Measurements from ENCODE around the gene PLEKHM2.

PLEKHM2 gene

DNA sequence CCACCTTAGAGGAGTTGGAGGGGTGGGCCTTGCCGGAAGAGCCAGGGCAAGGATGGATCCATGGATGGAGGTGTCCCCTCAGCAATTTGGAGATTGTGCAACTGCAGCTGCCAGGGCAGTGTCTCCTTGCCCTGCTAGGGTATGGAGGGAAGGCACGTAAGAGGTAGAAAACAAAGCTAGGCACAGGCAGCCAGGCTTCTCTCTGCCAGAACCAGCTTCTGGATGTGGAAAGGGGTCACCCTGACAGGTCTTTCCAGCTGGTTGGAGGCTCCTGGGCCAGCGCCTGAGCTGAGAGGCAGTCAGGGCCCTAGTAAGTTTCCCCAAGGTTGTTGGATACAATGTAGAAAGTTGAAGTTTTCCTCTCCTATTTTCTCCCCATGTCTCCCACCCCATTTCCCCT lies 36.7 kb downstream of the PLEKHM2 start:
- peaks cover 67% of the 10 kb centered on the region for H3K36me3 ChIP-seq
- H3K9me3 ChIP-seq (ENCODE audit: severe bottlenecking) = no peaks in the 10 kb centered on the region
- no peak for DNase-seq
- no peaks in the 10 kb centered on the region for H3K27me3 ChIP-seq (ENCODE audit: insufficient read depth, low read depth, severe bottlenecking)
- TF ChIP-seq, protein P1, sequence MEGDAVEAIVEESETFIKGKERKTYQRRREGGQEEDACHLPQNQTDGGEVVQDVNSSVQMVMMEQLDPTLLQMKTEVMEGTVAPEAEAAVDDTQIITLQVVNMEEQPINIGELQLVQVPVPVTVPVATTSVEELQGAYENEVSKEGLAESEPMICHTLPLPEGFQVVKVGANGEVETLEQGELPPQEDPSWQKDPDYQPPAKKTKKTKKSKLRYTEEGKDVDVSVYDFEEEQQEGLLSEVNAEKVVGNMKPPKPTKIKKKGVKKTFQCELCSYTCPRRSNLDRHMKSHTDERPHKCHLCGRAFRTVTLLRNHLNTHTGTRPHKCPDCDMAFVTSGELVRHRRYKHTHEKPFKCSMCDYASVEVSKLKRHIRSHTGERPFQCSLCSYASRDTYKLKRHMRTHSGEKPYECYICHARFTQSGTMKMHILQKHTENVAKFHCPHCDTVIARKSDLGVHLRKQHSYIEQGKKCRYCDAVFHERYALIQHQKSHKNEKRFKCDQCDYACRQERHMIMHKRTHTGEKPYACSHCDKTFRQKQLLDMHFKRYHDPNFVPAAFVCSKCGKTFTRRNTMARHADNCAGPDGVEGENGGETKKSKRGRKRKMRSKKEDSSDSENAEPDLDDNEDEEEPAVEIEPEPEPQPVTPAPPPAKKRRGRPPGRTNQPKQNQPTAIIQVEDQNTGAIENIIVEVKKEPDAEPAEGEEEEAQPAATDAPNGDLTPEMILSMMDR (IDR thresholded peaks at IDR 0.05; ENCODE audit: low read depth, low read length) = no peak
- peak overlapping the region; percentile 93 for H3K27ac ChIP-seq
- H3K4me3 ChIP-seq (ENCODE audit: low read depth, low read length) = no peak overlapping the region

DNA sequence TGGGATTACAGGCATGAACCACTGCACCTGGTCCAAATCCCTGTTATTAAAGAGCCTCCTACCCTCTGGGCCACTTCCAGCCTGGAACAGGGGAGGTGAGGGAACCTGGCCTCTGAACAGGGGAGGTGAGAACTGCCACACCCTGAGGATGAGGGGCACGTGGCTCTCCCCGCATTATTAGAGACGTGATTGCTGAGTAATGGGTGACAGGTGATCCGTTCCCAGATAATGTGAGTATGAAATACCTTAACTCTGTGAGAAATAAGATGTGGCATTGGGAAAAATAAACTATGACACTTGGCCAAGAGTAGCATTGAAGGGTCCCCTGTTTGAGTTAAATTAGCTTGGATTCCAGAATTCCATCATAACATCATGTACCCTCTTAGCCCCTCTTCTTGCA lies 38.3 kb downstream of the PLEKHM2 start:
- H3K9me3 ChIP-seq (ENCODE audit: severe bottlenecking) = no peaks in the 10 kb centered on the region
- H3K27me3 ChIP-seq (ENCODE audit: insufficient read depth, low read depth, severe bottlenecking) = no peaks in the 10 kb centered on the region
- DNase-seq = peak; percentile 22
- TF ChIP-seq, protein P1 (IDR thresholded peaks at IDR 0.05; ENCODE audit: low read depth, low read length) = no peak
- no peak overlapping the region for H3K4me3 ChIP-seq (ENCODE audit: low read depth, low read length)
- H3K27ac ChIP-seq = peak overlapping the region; percentile 93
- peaks cover 68% of the 10 kb centered on the region for H3K36me3 ChIP-seq

DNA sequence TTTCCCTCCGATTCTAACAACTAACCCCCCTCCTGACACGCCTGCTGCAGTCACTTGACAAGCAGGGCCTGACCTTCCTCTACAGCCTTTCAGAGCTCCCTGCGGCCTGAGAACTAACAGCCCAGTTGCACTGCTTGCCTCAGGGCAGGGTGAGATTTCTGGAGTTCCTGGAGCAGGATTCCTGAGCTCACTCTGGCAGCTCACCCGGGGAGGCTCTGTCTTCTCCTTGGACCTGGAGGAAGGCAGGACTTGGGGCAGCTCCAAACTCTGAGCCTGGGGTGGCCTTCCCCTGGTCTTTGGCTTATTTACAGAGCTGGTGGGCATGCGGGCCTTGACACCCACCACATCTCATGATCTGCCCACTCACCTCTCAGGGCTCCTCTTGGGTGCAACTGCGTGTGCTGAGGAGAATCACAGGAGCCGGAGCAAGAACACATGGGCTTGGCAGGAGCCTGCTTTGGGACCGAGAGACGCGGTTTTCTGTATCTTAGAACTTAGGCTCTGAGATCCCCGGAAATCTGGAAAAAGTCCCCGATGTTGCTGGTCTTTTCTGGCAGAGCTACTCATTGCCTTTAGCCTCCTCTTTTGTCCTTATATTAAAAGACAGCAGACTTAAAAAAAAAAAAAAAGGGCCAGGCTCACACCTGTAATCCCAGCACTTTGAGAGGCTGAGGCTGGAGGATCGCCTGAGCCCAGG lies 38.9 kb downstream of the PLEKHM2 start:
- H3K36me3 ChIP-seq = peaks cover 68% of the 10 kb centered on the region
- no peak overlapping the region for H3K4me3 ChIP-seq (ENCODE audit: low read depth, low read length)
- TF ChIP-seq, protein P1 (IDR thresholded peaks at IDR 0.05; ENCODE audit: low read depth, low read length) = no peak
- H3K27ac ChIP-seq = peak overlapping the region; percentile 93
- no peaks in the 10 kb centered on the region for H3K9me3 ChIP-seq (ENCODE audit: severe bottlenecking)
- no peaks in the 10 kb centered on the region for H3K27me3 ChIP-seq (ENCODE audit: insufficient read depth, low read depth, severe bottlenecking)
- peak; percentile 7 for DNase-seq

DNA sequence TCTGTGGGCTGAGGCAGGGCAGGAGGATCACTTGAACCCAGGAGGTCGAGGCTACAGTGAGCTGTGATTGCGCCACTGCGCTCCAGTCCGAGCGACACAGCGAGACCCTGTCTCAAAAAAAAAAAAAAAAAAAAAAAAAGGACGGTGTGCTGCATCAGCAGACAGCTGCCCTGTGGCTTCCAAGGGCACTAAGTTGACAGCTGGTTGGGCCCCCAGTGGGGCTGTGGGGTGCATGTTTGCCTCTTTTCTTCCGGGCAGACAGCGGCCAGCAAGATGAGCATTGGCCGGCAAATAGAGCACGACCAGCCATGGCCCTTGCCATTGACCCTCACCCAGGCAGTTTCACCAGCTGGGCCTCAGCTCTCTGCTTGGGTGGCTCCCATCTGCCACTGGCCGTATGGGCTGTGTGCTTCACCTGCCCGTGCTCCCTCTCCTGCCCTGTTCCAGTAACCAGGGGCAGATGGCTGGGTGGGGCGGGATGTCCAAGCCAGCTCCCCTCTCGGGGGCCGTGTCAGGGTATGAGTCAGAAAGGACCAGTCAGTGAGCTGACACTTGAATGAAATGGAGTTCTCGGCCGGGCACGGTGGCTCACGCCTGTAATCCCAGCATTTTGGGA lies 39.6 kb downstream of the PLEKHM2 start:
- TF ChIP-seq, protein P1 (IDR thresholded peaks at IDR 0.05; ENCODE audit: low read depth, low read length) = no peak
- Histone ChIP-seq H3K36me3 (peaks cover 74% of the 10 kb centered on the region), H3K27me3 (ENCODE audit: insufficient read depth, low read depth, severe bottlenecking) (no peaks in the 10 kb centered on the region), H3K27ac (peak overlapping the region; percentile 93), H3K4me3 (ENCODE audit: low read depth, low read length) (no peak overlapping the region), H3K9me3 (ENCODE audit: severe bottlenecking) (no peaks in the 10 kb centered on the region)
- DNase-seq = peak; percentile 98

DNA sequence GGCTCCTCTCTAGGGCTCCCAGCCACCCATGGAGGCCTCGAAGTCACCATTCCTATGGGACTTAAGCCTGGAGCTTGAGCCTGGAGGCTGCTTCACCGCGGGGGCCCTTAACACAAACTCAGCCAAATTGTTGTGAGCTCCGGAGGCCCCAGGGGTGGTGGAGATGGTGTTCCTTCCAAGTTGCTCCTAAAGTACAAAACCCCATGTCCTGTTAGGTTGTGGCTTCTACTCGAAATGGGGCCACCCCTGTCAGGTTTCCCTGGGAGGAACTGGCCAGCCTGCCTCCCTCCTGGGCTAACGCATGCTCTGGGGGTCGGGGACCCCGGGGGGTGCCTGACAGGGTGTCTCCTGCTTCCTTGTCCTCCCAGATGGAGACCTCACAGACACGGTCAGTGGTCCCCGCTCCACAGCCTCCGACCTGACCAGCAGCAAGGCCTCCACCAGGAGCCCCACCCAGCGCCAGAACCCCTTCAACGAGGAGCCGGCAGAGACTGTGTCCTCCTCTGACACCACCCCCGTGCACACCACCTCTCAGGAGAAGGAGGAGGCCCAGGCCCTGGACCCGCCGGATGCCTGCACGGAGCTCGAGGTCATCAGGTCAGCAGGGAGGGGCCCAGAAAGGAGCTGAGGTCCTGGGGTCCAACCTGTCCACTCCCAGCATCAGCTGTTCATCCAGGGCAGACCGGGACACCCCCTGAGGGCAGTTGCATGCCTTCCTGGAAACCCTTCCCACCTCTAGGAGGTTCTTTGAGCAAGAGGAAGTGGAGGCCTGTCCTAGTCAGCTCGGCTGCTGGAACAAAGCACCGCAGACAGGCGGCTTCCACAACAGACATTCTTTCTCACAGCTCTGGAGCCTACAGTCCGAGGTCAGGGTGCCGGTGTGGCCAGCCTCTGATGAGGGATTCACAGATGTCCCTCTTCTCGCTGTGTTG lies 41.1 kb downstream of the PLEKHM2 start:
- H3K36me3 ChIP-seq = peaks cover 75% of the 10 kb centered on the region
- TF ChIP-seq, protein P1 (IDR thresholded peaks at IDR 0.05; ENCODE audit: low read depth, low read length) = no peak
- DNase-seq = no peak

More for the DNA sequence above, 41.1 kb downstream of the PLEKHM2 start:
- Histone ChIP-seq H3K9me3 (ENCODE audit: severe bottlenecking) (no peaks in the 10 kb centered on the region), H3K4me3 (ENCODE audit: low read depth, low read length) (no peak overlapping the region), H3K27me3 (ENCODE audit: insufficient read depth, low read depth, severe bottlenecking) (no peaks in the 10 kb centered on the region), H3K27ac (peak overlapping the region; percentile 93)
